Activated T-helper 1 cell treated with anti-CD3 and anti-CD28 coated beads, Interleukin-12 subunit alpha, Interleukin-12 subunit beta, Interleukin-2, Interleukin-4 antibody, amounts not matched to agents 30 ng/mL and 10 ng/mL and 1 ng/mL, durations not matched to agents 14 hours and 24 hours and 36 hours (primary cell): Measurements from ENCODE around the gene ESPN. TPM values are rescaled to one million over a fixed set of nuclear protein-coding genes. Genes with fewer than 3 reads are reported as not detected.
A peak's percentile ranks its signal among the peaks of the same experiment; 100 is the strongest.
"Not testable (repeated sequence)": the region's sequence is repeated elsewhere in the genome, so short reads cannot be mapped to it uniquely, and the experiment has no call there.

ENCODE experiments used
- DNase-seq: peaks from one replicate; pipeline ENCODE4 v3.0.0; 2021; ENCODE audit warnings: low spot score
- H3K27ac Mint-ChIP-seq: one replicate; pipeline ENCODE4 v1.8.0; 2021; ENCODE audit warnings: mild to moderate bottlenecking, mixed read lengths
- H3K27me3 Mint-ChIP-seq: one replicate; pipeline ENCODE4 v1.8.0; 2022; ENCODE audit warnings: mild to moderate bottlenecking, moderate library complexity, mixed read lengths; ENCODE audit not compliant: insufficient read depth
- H3K36me3 Mint-ChIP-seq: one replicate; pipeline ENCODE4 v1.8.0; 2021; ENCODE audit warnings: low read depth, mixed read lengths
- H3K4me1 Mint-ChIP-seq: one replicate; pipeline ENCODE4 v1.8.0; 2021; ENCODE audit warnings: low read depth, mixed read lengths
- H3K4me3 Mint-ChIP-seq: one replicate; pipeline ENCODE4 v1.8.0; 2021; ENCODE audit warnings: mild to moderate bottlenecking, moderate library complexity, mixed read lengths
- H3K9me3 Mint-ChIP-seq: one replicate; pipeline ENCODE4 v1.8.0; 2021; ENCODE audit warnings: mixed read lengths
- intact Hi-C: fragments of 100-400 bp; cut with micrococcal nuclease; formaldehyde crosslinking; loops from one replicate; pipeline ENCODE4 v1.15.1; 2024
- total RNA-seq: library from RNA; stranded (reverse); gene quantifications from 2 replicates; pipeline ENCODE4 v1.2.3, GENCODE V29; 2022

ESPN gene
- total RNA-seq, 1 donor from 2014 or later, result 1.2 TPM

GRCh38 chr1:6438047-6438525 lies 13.5 kb downstream of the ESPN start:
- Mint-ChIP-seq H3K4me1 (peaks cover 5% of the 10 kb centered on the region), H3K27ac (no peak overlapping the region), H3K4me3 (no peak overlapping the region), H3K27me3 (peaks cover 46% of the 10 kb centered on the region), H3K36me3 (no peaks in the 10 kb centered on the region), H3K9me3 (no peaks in the 10 kb centered on the region)
- peak; percentile 61 for DNase-seq
- intact Hi-C loops, result loop anchor here (1.0 kb wide), 3 partner anchors 15 to 192 kb away; no protein-coding TSS in a partner anchor

GRCh38 chr1:6440198-6441126 lies 15.9 kb downstream of the ESPN start:
- Mint-ChIP-seq H3K4me3 (no peak overlapping the region), H3K36me3 (no peaks in the 10 kb centered on the region), H3K27ac (no peak overlapping the region), H3K27me3 (peaks cover 46% of the 10 kb centered on the region), H3K4me1 (peaks cover 11% of the 10 kb centered on the region), H3K9me3 (no peaks in the 10 kb centered on the region)
- intact Hi-C loops, result no loop called here
- peak; percentile 70 for DNase-seq

- Mint-ChIP-seq H3K4me3 (no peak overlapping the region), H3K36me3 (no peaks in the 10 kb centered on the region), H3K4me1 (peaks cover 11% of the 10 kb centered on the region), H3K27me3 (peaks cover 48% of the 10 kb centered on the region), H3K27ac (no peak overlapping the region), H3K9me3 (no peaks in the 10 kb centered on the region)
- intact Hi-C loops, result no loop called here
- no peak for DNase-seq
Measured at GRCh38 chr1:6441586-6441985, 17.0 kb downstream of the ESPN start.

- peaks cover 6% of the 10 kb centered on the region for H3K4me1 Mint-ChIP-seq
- H3K4me3 Mint-ChIP-seq, result no peak overlapping the region
- intact Hi-C loops, result loop anchor here (2.0 kb wide), 1 partner anchor 31 kb away; no protein-coding TSS in a partner anchor
- peaks cover 50% of the 10 kb centered on the region for H3K27me3 Mint-ChIP-seq
- H3K27ac Mint-ChIP-seq, result no peak overlapping the region
- no peaks in the 10 kb centered on the region for H3K36me3 Mint-ChIP-seq
- no peaks in the 10 kb centered on the region for H3K9me3 Mint-ChIP-seq
- no peak for DNase-seq
Measured at GRCh38 chr1:6443339-6444115, 19.0 kb downstream of the ESPN start.

GRCh38 chr1:6444377-6444776 lies 19.8 kb downstream of the ESPN start:
- H3K36me3 Mint-ChIP-seq, result no peaks in the 10 kb centered on the region
- intact Hi-C loops, result loop anchor here (2.0 kb wide), 1 partner anchor 30 kb away; no protein-coding TSS in a partner anchor
- no peak for DNase-seq
- H3K27me3 Mint-ChIP-seq, result peaks cover 50% of the 10 kb centered on the region
- H3K27ac Mint-ChIP-seq, result no peak overlapping the region
- peaks cover 10% of the 10 kb centered on the region for H3K4me1 Mint-ChIP-seq
- no peaks in the 10 kb centered on the region for H3K9me3 Mint-ChIP-seq
- no peak overlapping the region for H3K4me3 Mint-ChIP-seq

GRCh38 chr1:6445062-6445763 lies 20.6 kb downstream of the ESPN start:
- intact Hi-C loops, result loop anchor here (2.0 kb wide), 1 partner anchor 30 kb away; no protein-coding TSS in a partner anchor
- H3K9me3 Mint-ChIP-seq, result no peaks in the 10 kb centered on the region

GRCh38 chr1:6445929-6446328 lies 21.4 kb downstream of the ESPN start:
- intact Hi-C loops, result loop anchor here (2.0 kb wide), 1 partner anchor 29 kb away; no protein-coding TSS in a partner anchor
- Mint-ChIP-seq H3K27me3 (peaks cover 57% of the 10 kb centered on the region), H3K4me1 (peaks cover 15% of the 10 kb centered on the region)
- not testable (repeated sequence) for H3K27ac Mint-ChIP-seq, H3K4me3 Mint-ChIP-seq, DNase-seq, H3K9me3 Mint-ChIP-seq, H3K36me3 Mint-ChIP-seq

More at GRCh38 chr1:6445062-6445763, 20.6 kb downstream of the ESPN start:
- H3K27ac Mint-ChIP-seq, result no peak overlapping the region
- no peak for DNase-seq
- peaks cover 50% of the 10 kb centered on the region for H3K27me3 Mint-ChIP-seq
- no peaks in the 10 kb centered on the region for H3K36me3 Mint-ChIP-seq
- peaks cover 15% of the 10 kb centered on the region for H3K4me1 Mint-ChIP-seq
- no peak overlapping the region for H3K4me3 Mint-ChIP-seq

- H3K27me3 Mint-ChIP-seq, result peaks cover 56% of the 10 kb centered on the region
- no peaks in the 10 kb centered on the region for H3K9me3 Mint-ChIP-seq
- no peak overlapping the region for H3K4me3 Mint-ChIP-seq
- no peak overlapping the region for H3K27ac Mint-ChIP-seq
- DNase-seq, result no peak
- peaks cover 15% of the 10 kb centered on the region for H3K4me1 Mint-ChIP-seq
- intact Hi-C loops, result no loop called here
- no peaks in the 10 kb centered on the region for H3K36me3 Mint-ChIP-seq
Measured at GRCh38 chr1:6446665-6447015, 22.1 kb downstream of the ESPN start.

- no peak for DNase-seq
- no peaks in the 10 kb centered on the region for H3K9me3 Mint-ChIP-seq
- no peaks in the 10 kb centered on the region for H3K36me3 Mint-ChIP-seq
- peaks cover 51% of the 10 kb centered on the region for H3K27me3 Mint-ChIP-seq
- intact Hi-C loops, result no loop called here
- H3K27ac Mint-ChIP-seq, result no peak overlapping the region
- H3K4me3 Mint-ChIP-seq, result no peak overlapping the region
- H3K4me1 Mint-ChIP-seq, result peaks cover 15% of the 10 kb centered on the region
Measured at GRCh38 chr1:6447016-6447817, 22.6 kb downstream of the ESPN start.

GRCh38 chr1:6447818-6448748 lies 23.5 kb downstream of the ESPN start:
- intact Hi-C loops, result loop anchor here (2.0 kb wide), 1 partner anchor 17 kb away; no protein-coding TSS in a partner anchor
- no peak for DNase-seq
- no peak overlapping the region for H3K4me3 Mint-ChIP-seq
- H3K4me1 Mint-ChIP-seq, result peaks cover 16% of the 10 kb centered on the region
- no peak overlapping the region for H3K27ac Mint-ChIP-seq
- no peaks in the 10 kb centered on the region for H3K9me3 Mint-ChIP-seq
- H3K27me3 Mint-ChIP-seq, result peaks cover 52% of the 10 kb centered on the region
- H3K36me3 Mint-ChIP-seq, result peaks cover 2% of the 10 kb centered on the region
